ENCODE data around the gene JMJD1C.

- TF ChIP-seq EZH2phosphoT487 (IDR thresholded peaks at IDR 0.05; ENCODE audit: borderline replicate concordance) (no peak), CTCF (conservative IDR thresholded peaks at IDR 0.05; ENCODE audit: low read length) (no peak)
These were observed 246.0 kb downstream of the JMJD1C start for GRCh38 chr10:63219749-63220148.

Data from Loucy (cell line).